ENCODE results near the gene NFATC1. TPM values are rescaled to one million over a fixed set of nuclear protein-coding genes. Genes with fewer than 3 reads are reported as not detected.
"Not testable (repeated sequence)": the region's sequence is repeated elsewhere in the genome, so short reads cannot be mapped to it uniquely, and the experiment has no call there.

The NFATC1 gene
- total RNA-seq, 1 donor from 2014 or later, result 80.3 TPM

DNA sequence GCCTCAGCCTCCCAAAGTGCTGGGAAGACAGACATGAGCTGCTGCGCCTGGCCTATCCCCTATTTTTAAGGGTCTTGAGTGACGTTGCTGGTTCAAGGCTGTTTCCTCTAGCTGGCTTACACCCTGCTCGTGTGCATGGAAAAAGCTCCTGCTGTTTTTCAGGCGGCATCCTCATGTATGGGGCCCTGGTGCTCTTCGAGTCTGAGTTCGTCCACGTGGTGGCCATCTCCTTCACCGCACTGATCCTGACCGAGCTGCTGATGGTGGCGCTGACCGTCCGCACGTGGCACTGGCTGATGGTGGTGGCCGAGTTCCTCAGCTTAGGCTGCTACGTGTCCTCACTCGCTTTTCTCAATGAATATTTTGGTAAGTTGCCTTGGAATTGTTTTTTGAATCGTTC, 22.0 kb upstream of the NFATC1 start:
- intact Hi-C loops (cut with DNase I), result no loop called here
- DNase-seq (ENCODE audit: low spot score), result no peak
- no peak for ATAC-seq

DNA sequence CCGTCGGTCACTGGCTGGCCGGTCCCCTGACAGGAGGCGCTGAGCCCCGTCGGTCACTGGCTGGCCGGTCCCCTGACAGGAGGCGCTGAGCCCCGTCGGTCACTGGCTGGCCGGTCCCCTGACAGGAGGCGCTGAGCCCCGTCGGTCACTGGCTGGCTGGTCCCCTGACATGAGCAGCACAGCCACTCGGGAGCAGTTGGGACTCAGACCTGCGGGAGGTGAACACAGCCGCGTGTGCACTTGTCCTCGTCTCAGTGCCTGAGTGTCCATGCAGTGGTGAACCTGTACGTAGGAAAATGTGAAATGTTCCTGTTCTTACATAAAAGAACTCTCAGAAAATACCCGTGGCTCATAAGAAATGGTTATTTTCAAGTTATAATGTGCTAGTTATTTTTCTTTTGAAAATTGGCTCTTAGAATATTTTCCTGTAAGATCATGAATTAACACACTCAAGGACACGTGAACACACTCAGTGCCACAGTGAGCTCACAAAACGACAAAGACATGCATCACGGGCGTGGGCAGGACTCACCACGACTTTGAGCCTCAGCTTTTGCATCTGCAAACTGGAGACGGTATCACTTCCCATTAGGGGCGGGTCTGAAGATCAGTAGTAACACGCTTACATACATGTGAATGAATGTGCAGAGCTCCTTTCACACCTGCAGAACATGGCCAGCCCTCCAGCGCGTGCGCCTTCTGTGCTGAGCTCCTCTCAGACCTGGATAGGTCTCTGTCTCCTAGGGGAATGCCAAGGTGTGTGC, 21.1 kb upstream of the NFATC1 start:
- intact Hi-C loops (cut with DNase I), result no loop called here
- no peak for ATAC-seq
- DNase-seq (ENCODE audit: low spot score), result no peak

DNA sequence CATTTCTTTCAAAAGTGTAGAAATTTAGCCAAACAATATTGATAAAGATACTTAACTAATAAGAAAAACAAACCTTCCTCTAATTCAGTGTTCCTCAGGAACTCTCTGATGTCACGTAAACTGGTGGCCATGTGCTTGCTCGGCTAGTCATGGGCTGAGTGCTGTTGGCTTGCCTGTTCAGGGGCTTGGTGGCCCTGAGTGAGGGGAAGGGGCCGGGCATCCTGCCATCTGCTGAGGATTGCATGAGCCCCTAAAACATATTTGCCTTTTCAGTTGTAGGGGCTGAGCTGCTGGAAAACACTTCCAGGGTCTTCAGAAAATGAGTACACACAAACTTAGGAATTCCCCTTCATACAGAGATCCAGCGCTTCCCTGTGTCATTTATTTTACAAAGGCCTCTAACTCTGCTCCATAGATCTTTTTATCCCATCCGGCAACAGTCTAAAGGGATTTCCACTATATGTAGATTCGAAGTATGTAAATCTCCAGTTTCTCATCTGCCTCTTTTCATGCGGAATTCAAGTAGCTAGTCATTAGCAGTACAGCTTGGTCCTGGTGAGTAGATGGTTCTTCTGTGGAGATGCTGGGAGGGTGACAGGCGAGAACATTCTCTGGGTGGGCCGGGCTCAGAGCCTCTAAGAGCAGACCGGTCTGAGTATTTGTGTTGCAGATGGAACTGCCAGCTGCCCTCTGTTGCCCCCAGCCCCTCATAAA, 20.1 kb upstream of the NFATC1 start:
- intact Hi-C loops (cut with DNase I), result no loop called here
- ATAC-seq, result no peak
- DNase-seq (ENCODE audit: low spot score), result no peak

DNA sequence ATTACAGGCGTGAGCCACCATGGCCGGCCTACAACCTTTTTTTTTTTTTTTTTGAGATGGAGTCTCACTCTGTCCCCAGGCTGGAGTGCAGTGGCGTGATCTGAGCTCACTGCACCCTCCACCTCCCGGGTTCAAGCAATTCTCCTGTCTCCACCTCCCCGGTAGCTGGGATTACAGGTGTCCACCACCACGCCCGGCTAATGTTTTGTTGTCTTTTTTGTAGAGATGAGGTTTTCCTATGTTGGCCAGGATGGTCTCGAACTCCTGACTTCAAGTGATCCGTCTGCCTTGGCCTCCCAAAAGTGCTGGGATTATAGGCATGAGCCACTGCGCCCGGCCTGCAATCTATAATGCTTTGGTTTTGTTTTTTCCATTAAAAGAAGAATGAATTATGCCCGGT, 19.1 kb upstream of the NFATC1 start:
- intact Hi-C loops (cut with DNase I); ATAC-seq; DNase-seq (ENCODE audit: low spot score): not testable (repeated sequence)

DNA sequence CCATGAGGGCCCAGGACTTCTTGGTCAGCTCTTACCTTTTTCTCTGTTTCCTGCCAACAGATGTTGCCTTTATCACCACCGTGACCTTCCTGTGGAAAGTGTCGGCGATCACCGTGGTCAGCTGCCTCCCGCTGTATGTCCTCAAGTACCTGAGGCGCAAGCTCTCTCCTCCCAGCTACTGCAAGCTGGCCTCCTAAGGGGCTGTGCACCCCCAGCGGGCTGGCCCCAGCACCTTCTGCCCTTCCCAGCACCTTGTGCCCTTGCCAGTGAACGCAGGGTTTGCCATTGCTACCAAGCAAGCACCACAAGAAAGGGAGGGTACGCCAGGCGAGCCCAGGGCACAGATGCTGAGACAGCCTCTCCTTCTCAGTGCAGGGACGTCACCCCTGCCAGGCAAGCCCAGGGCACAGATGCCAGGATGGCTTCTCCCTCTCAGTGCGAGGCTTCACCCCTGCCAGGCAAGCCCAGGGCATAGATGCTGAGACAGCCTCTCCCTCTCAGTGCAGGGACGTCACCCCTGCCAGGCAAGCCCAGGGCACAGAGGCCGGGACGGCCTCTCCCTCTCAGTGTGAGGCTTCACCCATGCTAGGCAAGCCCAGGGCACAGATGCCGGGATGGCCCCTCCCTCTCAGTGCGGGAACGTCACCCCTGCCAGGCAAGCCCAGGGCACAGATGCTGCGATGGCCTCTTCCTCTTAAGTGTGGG, 18.4 kb upstream of the NFATC1 start:
- intact Hi-C loops (cut with DNase I), result no loop called here
- ATAC-seq (no peak), DNase-seq (ENCODE audit: low spot score) (peak; percentile 59)

DNA sequence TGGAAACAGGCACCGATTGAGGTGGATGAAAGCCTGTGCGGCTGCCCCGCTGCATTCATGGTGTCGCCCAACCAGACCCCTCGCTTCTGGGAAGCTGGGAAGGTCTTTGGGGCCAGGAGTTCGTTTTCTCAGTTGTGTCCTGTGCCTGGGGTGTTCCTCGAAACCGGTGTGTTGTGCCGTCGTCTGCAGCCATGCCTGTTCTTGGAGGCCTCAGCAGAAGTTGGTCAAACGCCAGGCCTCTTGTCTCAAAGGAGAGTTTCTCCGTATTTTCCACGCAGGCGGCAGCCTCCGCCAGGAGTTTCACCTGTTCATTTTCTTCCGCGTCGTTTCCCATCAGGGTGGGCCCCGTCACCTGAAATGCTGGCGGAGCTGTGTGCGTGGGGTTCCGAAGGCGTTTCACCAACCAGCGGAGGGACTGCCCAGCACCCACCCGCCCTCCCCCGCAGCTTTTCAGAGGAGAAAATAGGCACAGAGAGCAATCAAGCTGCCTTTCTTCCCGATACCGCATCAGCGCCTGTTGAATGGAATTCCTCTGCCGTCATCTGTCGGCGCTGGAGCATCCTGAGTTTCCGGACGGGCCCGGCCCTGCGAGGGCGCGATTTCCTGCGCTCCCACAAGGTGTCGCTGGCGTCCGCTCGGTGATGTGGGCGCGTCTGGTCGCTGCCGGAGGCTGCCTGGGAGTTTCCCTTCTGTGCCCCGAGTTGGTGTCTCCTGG, 17.0 kb upstream of the NFATC1 start:
- intact Hi-C loops (cut with DNase I), result no loop called here
- DNase-seq (ENCODE audit: low spot score) (peak; percentile 93), ATAC-seq (peak; percentile 89)

DNA sequence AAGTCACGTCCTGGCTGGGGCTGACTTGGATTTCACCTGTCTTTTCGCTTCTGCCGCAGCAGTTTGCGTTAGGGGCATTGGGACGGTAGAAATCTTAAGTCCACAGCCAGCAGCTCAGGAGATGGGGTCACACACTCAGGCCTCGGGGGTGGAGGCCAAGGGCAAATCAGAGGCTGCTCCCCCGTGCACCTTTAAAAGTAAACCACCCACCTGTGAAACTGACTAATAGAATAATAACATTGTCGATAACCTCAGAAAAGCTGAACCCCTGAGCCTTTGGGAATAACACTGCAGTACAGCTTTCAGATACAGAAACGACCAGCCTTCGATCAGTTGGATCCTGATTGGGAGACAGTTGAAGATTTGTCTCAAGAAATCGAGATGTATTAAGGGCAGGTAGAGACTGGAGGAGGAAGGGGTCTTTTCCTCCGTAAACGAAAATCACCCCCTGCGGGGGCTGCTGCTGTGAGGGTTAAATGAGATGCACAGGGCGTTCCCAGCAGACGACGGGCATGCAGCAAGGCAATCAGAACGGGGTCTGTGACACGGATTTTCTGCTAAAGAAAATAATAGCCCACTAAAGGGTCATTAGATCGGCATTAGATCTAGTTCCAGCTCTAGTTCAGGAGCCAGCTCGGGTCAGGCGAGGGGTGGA, 16.4 kb upstream of the NFATC1 start:
- DNase-seq (ENCODE audit: low spot score), result no peak
- intact Hi-C loops (cut with DNase I), result no loop called here
- ATAC-seq, result no peak

DNA sequence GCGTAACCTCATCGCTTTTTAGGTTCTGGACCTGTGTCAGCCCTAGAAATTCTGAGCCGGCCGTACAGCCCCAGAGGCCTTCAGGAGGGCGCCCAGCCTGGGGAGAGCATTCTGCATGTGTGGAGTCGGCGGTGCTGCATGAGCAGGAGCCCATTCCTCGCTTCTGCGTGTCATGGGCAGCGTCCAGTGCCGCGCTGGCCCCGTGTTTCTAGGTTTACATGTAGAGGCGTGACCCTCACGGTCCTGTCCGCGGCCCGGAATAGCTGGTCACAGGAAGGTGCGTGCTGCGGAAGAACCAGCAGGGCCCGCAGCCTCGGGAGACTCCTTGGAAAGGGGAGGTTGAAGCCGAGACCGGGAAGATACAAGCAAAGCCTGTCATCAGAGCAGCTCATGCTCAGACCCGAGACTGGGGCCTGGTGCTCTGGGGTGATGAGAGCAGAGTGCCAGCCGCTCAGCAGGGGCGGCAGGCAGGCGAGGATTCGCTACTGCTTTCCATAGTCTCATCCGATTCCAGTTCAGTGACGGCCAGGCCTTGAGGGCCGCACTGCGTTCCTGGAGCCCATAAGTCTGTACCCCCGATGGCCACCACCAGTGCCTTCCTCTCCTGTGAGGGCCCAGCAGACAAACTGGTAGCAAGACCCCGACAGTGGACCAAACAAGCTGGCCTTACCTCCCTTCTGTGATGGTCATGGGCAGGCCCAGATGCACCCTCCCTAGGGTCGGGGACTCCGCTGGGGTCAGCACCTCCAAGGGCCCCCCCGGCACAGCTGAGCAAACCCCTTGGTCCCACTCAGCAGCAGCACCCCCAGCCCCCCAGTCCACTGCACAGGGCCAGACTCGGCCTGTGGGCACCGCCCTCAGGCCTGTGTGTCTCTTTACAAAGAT, 15.6 kb upstream of the NFATC1 start:
- intact Hi-C loops (cut with DNase I), result loop anchor here (5.0 kb wide), 2 partner anchors 147 to 262 kb away; no protein-coding TSS in a partner anchor
- peak; percentile 7 for ATAC-seq

DNA sequence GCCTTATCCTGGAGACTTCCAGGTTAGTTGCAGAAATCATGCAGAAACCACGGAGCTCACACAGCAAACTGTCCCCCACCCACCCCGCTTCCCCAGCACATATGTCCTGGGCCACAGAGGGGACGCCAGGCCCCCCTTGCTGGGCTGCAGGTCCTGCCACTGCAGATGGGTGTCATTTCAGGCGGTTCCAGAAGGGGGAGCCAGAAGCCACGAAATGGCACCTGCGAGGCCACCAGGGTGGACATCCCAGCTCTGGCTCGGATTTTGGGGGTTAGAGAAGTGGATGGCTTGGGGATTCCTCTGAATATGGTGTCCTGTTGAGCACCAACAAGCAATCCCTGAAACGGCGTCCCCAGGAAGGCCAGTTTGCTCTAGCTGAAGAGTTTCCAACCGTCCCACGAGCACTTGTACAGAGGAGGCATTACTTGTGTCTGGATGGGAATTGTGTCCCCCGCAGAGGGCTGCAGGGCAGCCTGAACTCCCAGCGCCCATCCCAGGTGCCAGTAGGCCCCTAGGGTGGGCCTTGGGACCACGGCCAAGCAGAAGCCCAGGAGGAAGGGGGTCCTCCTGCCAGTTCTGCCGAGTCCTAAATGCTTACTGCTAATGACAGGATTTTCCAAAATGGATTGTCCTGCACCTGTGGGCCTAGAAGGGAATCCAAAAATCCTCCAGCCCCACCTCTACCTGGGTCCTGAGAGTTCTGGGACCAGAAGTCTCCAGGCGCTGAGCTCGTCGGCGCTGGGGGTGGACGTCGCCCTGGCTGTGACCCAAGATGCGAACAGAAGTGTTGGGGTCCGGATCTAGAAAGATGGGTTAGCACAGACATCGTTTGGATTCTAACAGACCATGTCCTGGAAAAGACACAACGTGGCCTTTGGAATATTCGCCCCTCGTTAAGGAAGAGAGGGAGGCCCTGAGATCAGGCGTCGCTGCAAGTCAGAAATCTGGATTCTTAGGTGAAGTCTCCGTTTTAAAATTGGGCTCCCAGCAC, 14.6 kb upstream of the NFATC1 start:
- intact Hi-C loops (cut with DNase I), result loop anchor here (5.0 kb wide), 2 partner anchors 146 to 261 kb away; no protein-coding TSS in a partner anchor
- DNase-seq (ENCODE audit: low spot score) (peak; percentile 88), ATAC-seq (peak; percentile 49)

More for the DNA sequence above, 15.6 kb upstream of the NFATC1 start:
- DNase-seq (ENCODE audit: low spot score), result peak; percentile 67

DNA sequence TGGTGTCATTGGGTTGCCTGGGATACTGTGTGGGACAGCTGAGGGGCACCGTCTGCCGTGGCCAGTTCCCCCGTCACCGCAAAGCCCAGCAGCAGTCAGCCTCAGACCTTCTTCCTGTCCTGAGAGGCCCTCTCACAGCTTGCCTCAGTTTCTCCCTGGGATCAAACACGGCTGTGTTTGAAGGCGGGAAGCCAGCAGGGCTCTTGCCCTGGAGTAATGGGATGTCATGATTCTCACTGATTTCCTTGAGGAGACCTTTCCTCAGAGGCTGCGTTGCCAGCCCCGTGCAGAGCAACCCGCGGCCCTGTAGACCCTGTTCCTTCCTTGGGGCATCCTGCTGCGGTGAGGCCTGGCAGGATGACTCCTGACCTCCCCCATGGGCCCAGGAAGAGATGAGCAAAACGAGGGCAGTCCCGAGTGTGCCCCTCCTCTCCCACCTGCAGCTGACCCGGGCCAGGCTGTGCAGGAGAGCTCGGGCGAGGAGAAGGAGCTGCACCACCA, 13.9 kb upstream of the NFATC1 start:
- no peak for DNase-seq (ENCODE audit: low spot score)
- intact Hi-C loops (cut with DNase I), result loop anchor here (5.0 kb wide), 2 partner anchors 145 to 260 kb away; no protein-coding TSS in a partner anchor
- no peak for ATAC-seq

DNA sequence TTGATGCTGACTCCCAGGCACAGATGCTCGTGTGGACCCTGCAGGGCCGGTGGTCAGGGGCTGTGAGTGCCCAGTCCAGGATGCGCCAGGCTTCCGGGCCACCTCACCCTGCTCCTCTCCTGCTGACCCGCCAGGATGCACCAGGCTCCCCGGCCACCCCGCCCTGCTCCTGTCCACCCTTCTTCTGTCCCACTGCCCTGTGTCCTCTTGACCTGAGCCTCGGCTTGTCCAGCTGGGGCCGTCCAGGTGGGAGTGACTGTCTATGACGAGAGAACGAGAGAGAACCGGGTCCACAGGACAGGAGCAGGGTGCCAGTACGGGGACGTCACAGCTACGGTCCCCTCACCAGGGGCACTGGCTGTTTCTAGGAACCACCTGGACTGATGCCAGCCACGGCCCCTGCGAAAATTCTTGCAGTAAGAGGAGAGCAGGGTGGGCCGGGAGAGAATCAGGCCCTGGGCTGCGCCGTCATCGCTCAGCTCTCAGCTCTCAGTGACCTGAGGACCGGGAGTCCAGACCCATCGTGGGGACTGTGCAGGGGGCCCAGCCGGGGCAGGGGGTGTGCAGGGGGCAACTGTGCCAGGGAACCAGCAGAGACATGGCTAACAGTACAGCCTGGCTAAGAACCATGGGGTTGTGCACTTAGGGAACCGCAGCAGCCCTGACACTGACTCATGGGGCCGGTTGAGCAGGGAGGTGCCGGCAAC, 12.9 kb upstream of the NFATC1 start:
- DNase-seq (ENCODE audit: low spot score), result peak; percentile 65

DNA sequence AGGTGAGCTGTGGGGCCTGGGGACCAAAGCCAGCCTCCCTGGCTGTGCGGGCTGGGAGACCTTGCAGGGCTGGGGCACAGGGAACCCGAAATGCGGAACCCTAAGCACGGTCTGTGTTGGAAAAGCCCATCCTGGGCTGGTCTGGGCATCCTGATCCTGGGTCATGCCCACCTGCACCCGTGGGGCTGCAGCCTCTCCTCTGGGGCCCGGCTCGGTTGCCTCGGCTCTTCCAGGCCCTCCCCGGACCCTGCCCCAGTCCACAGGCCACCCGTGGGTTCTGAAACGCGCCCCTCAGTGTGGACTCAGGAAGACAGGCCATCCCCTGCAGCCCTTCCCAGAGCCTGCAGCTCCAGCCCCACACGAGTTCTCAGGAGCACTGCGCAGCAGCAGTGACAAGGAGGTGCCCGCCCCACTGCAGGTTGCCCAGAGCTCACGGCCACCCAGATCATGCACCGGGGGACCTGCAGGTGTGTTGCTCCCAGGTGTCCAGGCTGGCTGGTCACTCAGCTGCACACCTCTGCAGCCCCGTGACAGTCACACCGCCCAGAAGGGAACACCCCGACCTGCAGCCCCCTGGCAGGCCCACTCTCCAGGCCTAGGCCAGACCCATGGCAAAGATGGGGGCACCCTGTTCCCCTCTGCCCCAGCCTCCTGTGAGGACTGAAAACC, 12.2 kb upstream of the NFATC1 start:
- DNase-seq (ENCODE audit: low spot score) (peak; percentile 45), ATAC-seq (no peak)
- intact Hi-C loops (cut with DNase I), result loop anchor here (5.0 kb wide), 2 partner anchors 144 to 259 kb away; no protein-coding TSS in a partner anchor

More for the DNA sequence above, 12.9 kb upstream of the NFATC1 start:
- intact Hi-C loops (cut with DNase I), result loop anchor here (5.0 kb wide), 2 partner anchors 144 to 259 kb away; no protein-coding TSS in a partner anchor
- no peak for ATAC-seq

DNA sequence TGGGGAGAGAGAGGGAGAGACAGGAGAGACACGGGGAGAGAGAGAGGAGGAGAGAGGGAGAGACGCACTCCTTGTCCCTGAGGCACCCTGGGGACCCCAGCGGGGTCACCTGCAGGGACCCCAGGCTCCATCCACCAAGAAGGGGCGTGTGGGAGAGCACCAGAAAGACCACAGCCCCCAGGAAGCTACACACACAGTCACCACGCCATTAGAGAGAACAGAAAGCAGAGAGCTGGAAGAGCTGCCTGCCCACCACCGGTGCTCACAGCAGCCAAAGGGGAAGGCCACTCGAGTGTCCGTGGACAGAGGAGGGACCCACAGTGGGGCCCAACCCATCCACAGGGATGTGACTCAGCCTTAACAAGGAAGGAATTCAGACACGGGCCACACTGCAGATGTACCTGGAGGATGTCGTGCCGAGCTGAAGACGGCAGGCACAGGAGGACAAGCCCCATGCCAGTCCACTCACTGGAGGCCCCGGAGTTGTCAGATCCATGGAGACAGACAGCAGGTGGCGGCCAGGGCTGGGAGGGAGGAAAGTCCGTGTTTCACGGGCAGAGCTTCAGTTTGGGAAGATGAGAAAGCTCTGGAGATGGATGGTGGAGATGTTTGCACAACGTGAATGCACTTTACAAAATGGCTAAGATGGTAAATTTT, 11.5 kb upstream of the NFATC1 start:
- peak; percentile 53 for DNase-seq (ENCODE audit: low spot score)
- intact Hi-C loops (cut with DNase I), result loop anchor here (5.0 kb wide), 2 partner anchors 143 to 258 kb away; no protein-coding TSS in a partner anchor
- no peak for ATAC-seq

DNA sequence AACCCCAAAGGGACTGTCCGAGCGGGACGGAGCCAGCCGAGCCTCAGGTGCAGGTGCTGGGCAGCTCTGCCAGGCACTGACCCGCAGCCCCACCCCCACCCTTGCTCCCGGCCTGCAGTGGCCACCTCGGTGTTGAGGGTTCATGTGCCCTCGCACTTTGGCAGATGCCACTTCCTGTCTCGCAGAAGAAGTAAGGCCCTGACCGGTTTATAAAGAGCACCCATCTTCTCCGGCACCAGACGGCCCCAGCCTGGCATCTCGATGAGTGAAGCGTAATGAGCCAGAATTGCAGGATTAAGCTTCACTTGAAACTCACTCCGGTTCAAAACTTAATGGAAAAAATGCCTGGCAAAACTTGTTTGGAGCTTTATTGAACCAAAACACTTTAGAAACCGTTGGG, 10.9 kb upstream of the NFATC1 start:
- ATAC-seq (no peak), DNase-seq (ENCODE audit: low spot score) (no peak)
- intact Hi-C loops (cut with DNase I), result loop anchor here (5.0 kb wide), 2 partner anchors 142 to 257 kb away; no protein-coding TSS in a partner anchor

Data from sciatic nerve (tissue), 2 donors.